Activated CD4-positive, CD25-positive, alpha-beta regulatory T cell treated with anti-CD3 and anti-CD28 coated beads, Interleukin-2, amount 50 U/mL, for 16 hours (primary cell): ENCODE measurements around the gene HILPDA.
A peak's percentile ranks its signal among the peaks of the same experiment; 100 is the strongest.

Source experiments
- DNase-seq: peaks from one replicate; pipeline ENCODE4 v3.0.0-alpha.2; 2020; ENCODE audit warnings: low read depth, low spot score

Gene HILPDA

GRCh38 chr7:128455543-128456254, at the start of gene HILPDA:
TSS of gene HILPDA (plus strand) at chr7:128455878. CDS start at chr7:128457269, 1,391 bp downstream.
- peak; percentile 85 for DNase-seq

- no peak for DNase-seq
Observed at GRCh38 chr7:128406314-128407232, 49.1 kb upstream of the HILPDA start.

GRCh38 chr7:128407233-128407589, 48.5 kb upstream of the HILPDA start:
- no peak for DNase-seq

GRCh38 chr7:128407751-128408708, 47.6 kb upstream of the HILPDA start:
- no peak for DNase-seq

- DNase-seq, result no peak
Observed at GRCh38 chr7:128408709-128409595, 46.7 kb upstream of the HILPDA start.

- peak; percentile 68 for DNase-seq
Observed at GRCh38 chr7:128409596-128410450, 45.9 kb upstream of the HILPDA start, which contains the start of gene IMPDH1. TSS of gene IMPDH1 (minus strand) at chr7:128409982. CDS start at chr7:128409901, 81 bp downstream.

GRCh38 chr7:128410451-128410753, 45.3 kb upstream of the HILPDA start:
- no peak for DNase-seq

GRCh38 chr7:128415217-128415785, 40.4 kb upstream of the HILPDA start:
- DNase-seq, result no peak

GRCh38 chr7:128417071-128417470, 38.6 kb upstream of the HILPDA start:
- DNase-seq, result no peak

GRCh38 chr7:128419257-128419656, 36.4 kb upstream of the HILPDA start:
- DNase-seq, result no peak

- DNase-seq, result no peak
Observed at GRCh38 chr7:128420773-128421172, 34.9 kb upstream of the HILPDA start.

- no peak for DNase-seq
Observed at GRCh38 chr7:128421384-128421783, 34.3 kb upstream of the HILPDA start.

GRCh38 chr7:128422037-128422436, 33.6 kb upstream of the HILPDA start:
- DNase-seq, result no peak

GRCh38 chr7:128422842-128423241, 32.8 kb upstream of the HILPDA start:
- DNase-seq, result no peak

GRCh38 chr7:128424686-128425275, 30.9 kb upstream of the HILPDA start:
- no peak for DNase-seq

- peak; percentile 59 for DNase-seq
Observed at GRCh38 chr7:128425850-128426249, 29.8 kb upstream of the HILPDA start.

GRCh38 chr7:128427289-128427891, 28.3 kb upstream of the HILPDA start:
- DNase-seq, result no peak

GRCh38 chr7:128430207-128430606, 25.5 kb upstream of the HILPDA start:
- DNase-seq, result no peak

- no peak for DNase-seq
Observed at GRCh38 chr7:128431221-128431620, 24.5 kb upstream of the HILPDA start.
